ENCODE data around the gene LACRT. TPM values are rescaled to one million over a fixed set of nuclear protein-coding genes. Genes with fewer than 3 reads are reported as not detected.
"Not testable (repeated sequence)": the region's sequence is repeated elsewhere in the genome, so short reads cannot be mapped to it uniquely, and the experiment has no call there.

The LACRT gene
- not detected for polyA plus RNA-seq

GRCh38 chr12:54634795-54635194 lies at the start of gene LACRT:
Gene LACRT (minus strand): TSS chr12:54634895. CDS start chr12:54634841, 54 bp downstream.
- Mint-ChIP-seq H3K27me3 (peaks cover 10% of the 10 kb centered on the region), H3K4me1 (no peaks in the 10 kb centered on the region), H3K9me3 (peaks cover 0 to 3% (median 0%) of the 10 kb centered on the region in 3 donors), H3K36me3 (no peaks in the 10 kb centered on the region), H3K4me3 (no peak within 1 kb of the TSS), H3K27ac (no peak within 1 kb of the TSS)

- H3K4me3 Mint-ChIP-seq, result no peak overlapping the region
- H3K9me3 Mint-ChIP-seq, result peaks cover 0 to 5% (median 3%) of the 10 kb centered on the region in 3 donors
- no peak overlapping the region for H3K27ac Mint-ChIP-seq
These were observed 48.7 kb upstream of the LACRT start for GRCh38 chr12:54683398-54683797.

GRCh38 chr12:54682674-54683073 lies 48.0 kb upstream of the LACRT start:
- H3K27ac Mint-ChIP-seq, result no peak overlapping the region
- peaks cover 0 to 5% (median 3%) of the 10 kb centered on the region in 3 donors for H3K9me3 Mint-ChIP-seq
- H3K4me3 Mint-ChIP-seq, result no peak overlapping the region
- H3K4me1 Mint-ChIP-seq, result no peaks in the 10 kb centered on the region
- peaks cover 4% of the 10 kb centered on the region for H3K36me3 Mint-ChIP-seq
- peaks cover 27% of the 10 kb centered on the region for H3K27me3 Mint-ChIP-seq

More at GRCh38 chr12:54683398-54683797, 48.7 kb upstream of the LACRT start:
- no peaks in the 10 kb centered on the region for H3K4me1 Mint-ChIP-seq
- H3K36me3 Mint-ChIP-seq, result peaks cover 4% of the 10 kb centered on the region
- H3K27me3 Mint-ChIP-seq, result peaks cover 27% of the 10 kb centered on the region

- Mint-ChIP-seq H3K9me3 (no peaks in the 10 kb centered on the region), H3K4me1 (no peaks in the 10 kb centered on the region), H3K27ac (no peak overlapping the region), H3K4me3 (no peak overlapping the region), H3K36me3 (no peaks in the 10 kb centered on the region), H3K27me3 (peaks cover 31% of the 10 kb centered on the region)
These were observed 45.7 kb upstream of the LACRT start for GRCh38 chr12:54680374-54680773.

GRCh38 chr12:54678131-54678530 lies 43.4 kb upstream of the LACRT start:
- H3K9me3 Mint-ChIP-seq, result no peaks in the 10 kb centered on the region

GRCh38 chr12:54667945-54668344 lies 33.2 kb upstream of the LACRT start:
- no peaks in the 10 kb centered on the region for H3K4me1 Mint-ChIP-seq
- H3K9me3 Mint-ChIP-seq, result peaks cover 0 to 3% (median 0%) of the 10 kb centered on the region in 3 donors
- H3K27ac Mint-ChIP-seq, result no peak overlapping the region
- H3K36me3 Mint-ChIP-seq, result no peaks in the 10 kb centered on the region
- H3K27me3 Mint-ChIP-seq, result peaks cover 9% of the 10 kb centered on the region
- H3K4me3 Mint-ChIP-seq, result no peak overlapping the region

More at GRCh38 chr12:54678131-54678530, 43.4 kb upstream of the LACRT start:
- Mint-ChIP-seq H3K4me3 (no peak overlapping the region), H3K4me1 (no peaks in the 10 kb centered on the region), H3K27me3 (peaks cover 24% of the 10 kb centered on the region), H3K36me3 (no peaks in the 10 kb centered on the region), H3K27ac (no peak overlapping the region)

- Mint-ChIP-seq H3K27ac (no peak overlapping the region), H3K27me3 (peaks cover 6% of the 10 kb centered on the region), H3K36me3 (no peaks in the 10 kb centered on the region), H3K4me1 (no peaks in the 10 kb centered on the region), H3K4me3 (no peak overlapping the region), H3K9me3 (peaks cover 0 to 3% (median 0%) of the 10 kb centered on the region in 3 donors)
These were observed 31.3 kb upstream of the LACRT start for GRCh38 chr12:54666008-54666407.

GRCh38 chr12:54665022-54665635 lies 30.4 kb upstream of the LACRT start:
- not testable (repeated sequence) for H3K27me3 Mint-ChIP-seq, H3K4me1 Mint-ChIP-seq, H3K4me3 Mint-ChIP-seq, H3K9me3 Mint-ChIP-seq, H3K36me3 Mint-ChIP-seq, H3K27ac Mint-ChIP-seq

- no peaks in the 10 kb centered on the region for H3K36me3 Mint-ChIP-seq
- peaks cover 8% of the 10 kb centered on the region for H3K27me3 Mint-ChIP-seq
- H3K9me3 Mint-ChIP-seq, result peaks cover 0 to 3% (median 0%) of the 10 kb centered on the region in 3 donors
These were observed 28.9 kb upstream of the LACRT start for GRCh38 chr12:54663603-54664002.

GRCh38 chr12:54662026-54662425 lies 27.3 kb upstream of the LACRT start:
- peaks cover 0 to 1% (median 0%) of the 10 kb centered on the region in 3 donors for H3K4me1 Mint-ChIP-seq
- no peak overlapping the region for H3K4me3 Mint-ChIP-seq
- peaks cover 14% of the 10 kb centered on the region for H3K27me3 Mint-ChIP-seq
- H3K27ac Mint-ChIP-seq, result no peak overlapping the region
- peaks cover 0 to 3% (median 0%) of the 10 kb centered on the region in 3 donors for H3K9me3 Mint-ChIP-seq
- H3K36me3 Mint-ChIP-seq, result no peaks in the 10 kb centered on the region

More at GRCh38 chr12:54663603-54664002, 28.9 kb upstream of the LACRT start:
- no peak overlapping the region for H3K4me3 Mint-ChIP-seq
- no peak overlapping the region for H3K27ac Mint-ChIP-seq
- H3K4me1 Mint-ChIP-seq, result peaks cover 0 to under 1% (median 0%) of the 10 kb centered on the region in 3 donors

GRCh38 chr12:54661048-54661447 lies 26.4 kb upstream of the LACRT start:
- Mint-ChIP-seq H3K36me3 (no peaks in the 10 kb centered on the region), H3K9me3 (peaks cover 0 to 3% (median 2%) of the 10 kb centered on the region in 3 donors), H3K27me3 (peaks cover 15% of the 10 kb centered on the region), H3K4me1 (peaks cover 0 to 1% (median 0%) of the 10 kb centered on the region in 3 donors), H3K27ac (no peak overlapping the region), H3K4me3 (no peak overlapping the region)

GRCh38 chr12:54660320-54660962 lies 25.7 kb upstream of the LACRT start:
- no peaks in the 10 kb centered on the region for H3K36me3 Mint-ChIP-seq
- H3K4me3 Mint-ChIP-seq, result no peak overlapping the region
- H3K27ac Mint-ChIP-seq, result no peak overlapping the region
- peaks cover 0 to 1% (median 0%) of the 10 kb centered on the region in 3 donors for H3K4me1 Mint-ChIP-seq
- H3K9me3 Mint-ChIP-seq, result peaks cover 0 to 3% (median 2%) of the 10 kb centered on the region in 3 donors
- H3K27me3 Mint-ChIP-seq, result peaks cover 16% of the 10 kb centered on the region

- Mint-ChIP-seq H3K4me1 (peaks cover 0 to 1% (median 0%) of the 10 kb centered on the region in 3 donors), H3K27ac (no peak overlapping the region), H3K36me3 (no peaks in the 10 kb centered on the region), H3K9me3 (peaks cover 0 to 2% (median 0%) of the 10 kb centered on the region in 3 donors), H3K27me3 (peaks cover 15% of the 10 kb centered on the region), H3K4me3 (peak overlapping the region in 1 of 4 donors; percentile 39)
These were observed 23.9 kb upstream of the LACRT start for GRCh38 chr12:54658306-54659264.

GRCh38 chr12:54657105-54657607 lies 22.5 kb upstream of the LACRT start:
- no peak overlapping the region for H3K4me3 Mint-ChIP-seq
- H3K27me3 Mint-ChIP-seq, result peaks cover 18% of the 10 kb centered on the region
- peaks cover 0 to 1% (median 0%) of the 10 kb centered on the region in 3 donors for H3K4me1 Mint-ChIP-seq
- H3K36me3 Mint-ChIP-seq, result no peaks in the 10 kb centered on the region
- H3K27ac Mint-ChIP-seq, result no peak overlapping the region
- H3K9me3 Mint-ChIP-seq, result peaks cover 0 to 2% (median 0%) of the 10 kb centered on the region in 3 donors

Data from IgD-negative memory B cell (primary cell).